PC-9 (cell line): ENCODE results near the gene MTA3. TPM values are rescaled to one million over a fixed set of nuclear protein-coding genes. Genes with fewer than 3 reads are reported as not detected.

Source experiments
- BruUV-seq: library from RNA; stranded (reverse); fragments of 400-500 nt; replicated peaks from 2 replicates; lab custom pipeline; 2021; lab: Mats Ljungman, UMichigan
- CTCF ChIA-PET: fragments of 300-600 bp; sonication (Branson Sonifier 250); formaldehyde crosslinking; loops from one replicate; lab custom pipeline; 2022; ENCODE audit warnings: antibody characterized with exemption; lab: Charles Lee
- POLR2A ChIA-PET: fragments of 300-600 bp; sonication (Branson Sonifier 250); formaldehyde crosslinking; loops from one replicate; lab custom pipeline; 2022; ENCODE audit warnings: antibody characterized with exemption; ENCODE audit not compliant: unreplicated experiment; lab: Charles Lee
- DNase-seq, 2 experiments: peaks; one replicate each; pipeline versions ENCODE4 v3.0.0 to v3.0.0-alpha.2; 2015 to 2022; ENCODE audit warnings: mixed read lengths in 1 of 2
- H2AFZ ChIP-seq: fragments of 200-600 bp; sonication (generic); 2 replicates; pipeline ENCODE4 v1.8.1; 2017; ENCODE audit warnings: antibody characterized with exemption
- H3F3A ChIP-seq: fragments of 200-600 bp; sonication (generic); 2 replicates; pipeline ENCODE4 v1.8.1; 2017; ENCODE audit warnings: antibody characterized with exemption, mild to moderate bottlenecking, low read depth; ENCODE audit not compliant: insufficient read depth
- H3K27ac ChIP-seq: fragments of 200-600 bp; sonication (generic); 2 replicates; pipeline ENCODE4 v1.6.1; 2016; ENCODE audit warnings: mixed run types
- H3K27me3 ChIP-seq: fragments of 200-600 bp; sonication (generic); 2 replicates; pipeline ENCODE4 v1.6.1; 2016; ENCODE audit warnings: low read depth, mixed run types; ENCODE audit not compliant: insufficient read depth
- H3K36me3 ChIP-seq: fragments of 200-600 bp; sonication (generic); 2 replicates; pipeline ENCODE4 v1.6.1; 2016; ENCODE audit warnings: low read depth, mixed run types
- H3K4me1 ChIP-seq: fragments of 200-600 bp; sonication (generic); replicated peaks from 2 replicates; pipeline ENCODE4 v1.6.1; 2016; ENCODE audit warnings: mixed run types; ENCODE audit not compliant: insufficient read depth
- H3K4me2 ChIP-seq: fragments of 200-600 bp; sonication (generic); 2 replicates; pipeline ENCODE4 v1.6.1; 2017; ENCODE audit warnings: mixed run types
- H3K4me3 ChIP-seq: fragments of 200-600 bp; sonication (generic); 2 replicates; pipeline ENCODE4 v1.6.1; 2016; ENCODE audit warnings: mixed run types
- H3K79me2 ChIP-seq: fragments of 200-600 bp; sonication (generic); 2 replicates; pipeline ENCODE4 v1.6.1; 2017; ENCODE audit warnings: low read depth, mixed run types
- H3K9me2 ChIP-seq: fragments of 200-600 bp; sonication (generic); 2 replicates; pipeline ENCODE4 v1.8.1; 2017; ENCODE audit warnings: mild to moderate bottlenecking; ENCODE audit not compliant: insufficient read depth
- H3K9me3 ChIP-seq: fragments of 200-600 bp; sonication (generic); 2 replicates; pipeline ENCODE4 v1.8.1; 2016; ENCODE audit warnings: low read depth; ENCODE audit not compliant: insufficient read depth
- H4K20me1 ChIP-seq: fragments of 200-600 bp; sonication (generic); 2 replicates; pipeline ENCODE4 v1.8.1; 2017; ENCODE audit not compliant: insufficient read depth
- EZH2 ChIP-seq: fragments of 200-600 bp; sonication (generic); IDR thresholded peaks from 2 replicates; pipeline ENCODE4 v1.8.0; 2017; ENCODE audit warnings: antibody characterized with exemption, low read depth
- intact Hi-C: fragments of 100-400 bp; cut with micrococcal nuclease; formaldehyde crosslinking; loops from one replicate; pipeline ENCODE4 v1.10.0; 2022; ENCODE audit not compliant: unreplicated experiment
- total RNA-seq: library from RNA; stranded (reverse); gene quantifications from 2 replicates; pipeline ENCODE4 v1.2.3, GENCODE V29; 2021
- TF ChIP-seq, protein P1 (sequence below): fragments of 200-600 bp; sonication (generic); conservative IDR thresholded peaks from 2 replicates; pipeline ENCODE4 v1.6.1; 2017; ENCODE audit warnings: mixed run types, antibody characterized with exemption, mild to moderate bottlenecking, moderate library complexity

Gene MTA3
- total RNA-seq, 1 experiment from 2014 or later: 89.8 TPM

GRCh38 chr2:42747422-42747821 lies 179.0 kb downstream of the MTA3 start:
- Histone ChIP-seq H3K36me3 (no peaks in the 10 kb centered on the region), H3K4me3 (no peak overlapping the region), H3K27me3 (no peaks in the 10 kb centered on the region), H3K9me2 (no peaks in the 10 kb centered on the region), H3K4me2 (no peak overlapping the region), H3K27ac (no peak overlapping the region), H3K4me1 (no peaks in the 10 kb centered on the region), H4K20me1 (no peaks in the 10 kb centered on the region), H3K79me2 (no peaks in the 10 kb centered on the region), H3K9me3 (no peaks in the 10 kb centered on the region), H3F3A (no peaks in the 10 kb centered on the region; the same call in 1 of the 2 replicates), H2AFZ (no peak overlapping the region)
- CTCF ChIA-PET: no interaction called here
- no TSS peak for BruUV-seq
- POLR2A ChIA-PET: interaction anchor here (0.5 kb wide), 1 partner anchor 820 kb away, joined by 4 read pairs; no protein-coding TSS in a partner anchor
- intact Hi-C loops: no loop called here
- TF ChIP-seq EZH2: no peak
- TF ChIP-seq, protein P1, sequence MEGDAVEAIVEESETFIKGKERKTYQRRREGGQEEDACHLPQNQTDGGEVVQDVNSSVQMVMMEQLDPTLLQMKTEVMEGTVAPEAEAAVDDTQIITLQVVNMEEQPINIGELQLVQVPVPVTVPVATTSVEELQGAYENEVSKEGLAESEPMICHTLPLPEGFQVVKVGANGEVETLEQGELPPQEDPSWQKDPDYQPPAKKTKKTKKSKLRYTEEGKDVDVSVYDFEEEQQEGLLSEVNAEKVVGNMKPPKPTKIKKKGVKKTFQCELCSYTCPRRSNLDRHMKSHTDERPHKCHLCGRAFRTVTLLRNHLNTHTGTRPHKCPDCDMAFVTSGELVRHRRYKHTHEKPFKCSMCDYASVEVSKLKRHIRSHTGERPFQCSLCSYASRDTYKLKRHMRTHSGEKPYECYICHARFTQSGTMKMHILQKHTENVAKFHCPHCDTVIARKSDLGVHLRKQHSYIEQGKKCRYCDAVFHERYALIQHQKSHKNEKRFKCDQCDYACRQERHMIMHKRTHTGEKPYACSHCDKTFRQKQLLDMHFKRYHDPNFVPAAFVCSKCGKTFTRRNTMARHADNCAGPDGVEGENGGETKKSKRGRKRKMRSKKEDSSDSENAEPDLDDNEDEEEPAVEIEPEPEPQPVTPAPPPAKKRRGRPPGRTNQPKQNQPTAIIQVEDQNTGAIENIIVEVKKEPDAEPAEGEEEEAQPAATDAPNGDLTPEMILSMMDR: no peak
- no peak for DNase-seq

GRCh38 chr2:42748840-42749239 lies 180.4 kb downstream of the MTA3 start:
- intact Hi-C loops: no loop called here
- ChIA-PET POLR2A (no interaction called here), CTCF (no interaction called here)
- Histone ChIP-seq H3K36me3 (no peaks in the 10 kb centered on the region), H3K4me3 (no peak overlapping the region), H3K9me3 (no peaks in the 10 kb centered on the region), H2AFZ (no peak overlapping the region), H3K4me1 (no peaks in the 10 kb centered on the region), H3K79me2 (no peaks in the 10 kb centered on the region), H3K9me2 (no peaks in the 10 kb centered on the region), H3F3A (no peaks in the 10 kb centered on the region; the same call in 1 of the 2 replicates), H4K20me1 (no peaks in the 10 kb centered on the region), H3K27me3 (no peaks in the 10 kb centered on the region), H3K4me2 (no peak overlapping the region), H3K27ac (no peak overlapping the region)
- no TSS peak for BruUV-seq
- DNase-seq: no peak
- TF ChIP-seq, protein P1: no peak
- TF ChIP-seq EZH2: no peak

DNA sequence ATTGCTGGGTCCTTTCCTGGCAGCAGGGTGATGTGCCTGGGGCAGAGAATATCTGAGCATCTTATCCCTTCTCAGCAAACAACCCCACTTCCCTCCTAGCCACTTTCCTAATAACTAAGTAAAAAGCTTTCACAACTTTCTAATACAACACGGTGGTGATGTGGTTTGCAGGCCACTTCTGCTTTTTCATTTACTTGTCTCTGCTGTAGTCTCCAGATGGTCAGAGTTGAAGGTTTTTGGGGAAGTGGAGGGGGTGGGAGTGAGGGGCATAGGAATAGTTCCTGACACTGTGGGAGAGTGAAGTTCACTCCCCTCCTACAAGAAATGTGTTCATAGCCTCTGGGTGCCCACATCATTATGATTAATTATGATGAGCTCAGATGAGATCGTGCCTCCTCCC lies 183.9 kb downstream of the MTA3 start:
- Histone ChIP-seq H4K20me1 (no peaks in the 10 kb centered on the region), H3K4me3 (no peak overlapping the region), H3K27ac (no peak overlapping the region), H3K79me2 (no peaks in the 10 kb centered on the region), H3K4me1 (no peaks in the 10 kb centered on the region), H3K9me2 (no peaks in the 10 kb centered on the region), H3K9me3 (no peaks in the 10 kb centered on the region), H3F3A (no peaks in the 10 kb centered on the region; the same call in 1 of the 2 replicates), H3K27me3 (no peaks in the 10 kb centered on the region), H2AFZ (no peak overlapping the region), H3K4me2 (no peak overlapping the region), H3K36me3 (no peaks in the 10 kb centered on the region)
- intact Hi-C loops: no loop called here
- CTCF ChIA-PET: no interaction called here
- POLR2A ChIA-PET: interaction anchor here (0.6 kb wide), 1 partner anchor 385 kb away, joined by 6 read pairs; no protein-coding TSS in a partner anchor
- no TSS peak for BruUV-seq
- DNase-seq: no peak
- TF ChIP-seq, protein P1: no peak
- TF ChIP-seq EZH2: no peak
